Mucosa of gallbladder (tissue), 1 donor: ENCODE measurements around the gene ANKS3. TPM values are rescaled to one million over a fixed set of nuclear protein-coding genes. Genes with fewer than 3 reads are reported as not detected.
A peak's percentile ranks its signal among the peaks of the same experiment; 100 is the strongest.

Experiments
- DNase-seq: peaks from one replicate; pipeline ENCODE4 v3.0.0-alpha.2; 2020; ENCODE audit warnings: low spot score
- total RNA-seq: library from RNA; stranded (reverse); gene quantifications from one replicate; pipeline ENCODE4 v1.2.1, GENCODE V29; 2021
- donor health status: DM: no; HTN: no; CAD: no.

Gene ANKS3
- total RNA-seq, 1 donor from 2014 or later = 27.1 TPM

DNA sequence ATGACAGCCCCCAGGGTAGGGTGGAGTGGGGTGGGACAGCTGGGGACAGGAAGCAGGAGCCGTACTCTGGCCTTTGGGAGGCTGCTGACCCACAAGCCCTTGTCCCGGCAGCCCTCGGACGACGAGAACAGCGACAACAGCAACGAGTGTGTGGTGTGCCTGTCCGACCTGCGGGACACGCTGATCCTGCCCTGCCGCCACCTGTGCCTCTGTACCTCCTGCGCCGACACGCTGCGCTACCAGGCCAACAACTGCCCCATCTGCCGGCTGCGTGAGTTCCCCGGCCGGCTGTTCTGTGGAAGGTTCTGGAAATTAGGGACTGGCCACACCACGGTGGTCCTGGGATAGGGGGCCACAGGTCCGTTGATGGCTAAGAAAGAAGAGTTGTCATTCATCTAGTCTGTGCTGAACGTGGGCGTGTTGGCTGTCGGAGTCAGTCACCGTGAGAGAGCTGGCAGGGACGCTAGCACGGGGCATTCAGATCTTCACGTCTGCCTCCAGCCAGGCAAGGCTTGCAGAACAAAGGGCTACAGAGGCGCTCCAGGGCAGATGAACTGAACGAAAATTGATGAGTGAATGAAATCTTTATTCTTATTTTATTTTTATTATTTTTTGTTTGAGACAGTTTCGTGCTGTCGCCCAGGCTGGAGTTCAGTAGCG lies 60.6 kb downstream of the ANKS3 start:
- DNase-seq = no peak

DNA sequence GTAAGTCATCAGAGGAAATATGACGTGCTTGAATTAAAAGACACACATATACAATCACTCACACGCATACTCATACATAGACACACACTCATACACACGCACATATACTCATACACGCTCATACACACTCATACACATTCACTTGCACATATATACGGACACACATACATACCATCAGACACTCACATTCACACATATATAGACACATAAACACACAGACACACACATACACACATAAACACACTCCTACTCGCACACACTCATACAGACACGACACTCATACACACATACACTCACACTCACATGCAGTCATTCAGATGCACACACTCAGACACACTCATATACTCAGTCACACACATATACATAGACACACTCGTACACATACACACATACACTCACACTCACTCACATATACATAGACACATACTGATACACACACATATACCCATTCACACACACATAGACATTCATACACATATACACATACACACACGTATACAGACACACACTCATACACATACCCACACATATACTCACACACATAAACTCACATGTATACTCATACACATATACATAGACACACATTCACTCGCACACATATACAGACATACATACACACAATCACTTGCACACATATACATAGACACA lies 65.6 kb downstream of the ANKS3 start:
- no peak for DNase-seq

DNA sequence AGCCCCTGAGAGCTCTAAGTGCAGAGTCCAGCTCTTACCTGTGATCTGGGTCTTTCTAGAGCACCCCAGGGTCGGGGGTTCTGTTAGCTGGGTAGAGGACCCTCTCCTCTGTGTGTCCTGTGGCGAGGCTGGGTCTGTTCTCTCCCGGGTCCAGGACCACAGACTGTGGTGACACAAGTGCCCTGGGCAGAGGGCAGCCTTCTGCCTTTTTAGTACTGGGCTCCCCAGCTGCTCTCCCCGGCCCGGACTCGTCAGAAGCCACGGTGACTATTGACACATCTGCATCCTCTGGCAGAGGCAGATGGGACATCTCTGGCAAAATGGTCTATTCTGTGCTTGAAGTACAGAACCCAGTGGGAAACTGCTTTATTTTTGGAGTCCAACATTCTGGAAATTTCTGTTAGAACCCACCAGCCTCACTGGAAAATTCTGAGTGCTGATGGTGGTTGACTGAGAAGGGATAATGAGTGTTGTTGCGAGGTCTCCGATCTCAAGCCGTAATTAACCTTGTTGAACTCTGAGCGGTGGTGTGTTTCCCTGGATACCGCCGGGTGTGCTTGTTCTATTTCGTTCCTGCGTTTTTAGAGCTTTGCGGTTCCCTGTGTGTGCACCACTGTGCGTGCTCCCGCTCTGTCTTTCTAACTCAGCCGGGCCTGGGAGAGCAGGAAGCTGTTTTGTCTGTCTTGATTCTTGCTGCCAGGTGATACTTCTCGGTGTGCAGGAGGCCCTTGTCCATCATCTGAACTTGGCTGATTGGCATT lies 66.7 kb downstream of the ANKS3 start:
- no peak for DNase-seq

DNA sequence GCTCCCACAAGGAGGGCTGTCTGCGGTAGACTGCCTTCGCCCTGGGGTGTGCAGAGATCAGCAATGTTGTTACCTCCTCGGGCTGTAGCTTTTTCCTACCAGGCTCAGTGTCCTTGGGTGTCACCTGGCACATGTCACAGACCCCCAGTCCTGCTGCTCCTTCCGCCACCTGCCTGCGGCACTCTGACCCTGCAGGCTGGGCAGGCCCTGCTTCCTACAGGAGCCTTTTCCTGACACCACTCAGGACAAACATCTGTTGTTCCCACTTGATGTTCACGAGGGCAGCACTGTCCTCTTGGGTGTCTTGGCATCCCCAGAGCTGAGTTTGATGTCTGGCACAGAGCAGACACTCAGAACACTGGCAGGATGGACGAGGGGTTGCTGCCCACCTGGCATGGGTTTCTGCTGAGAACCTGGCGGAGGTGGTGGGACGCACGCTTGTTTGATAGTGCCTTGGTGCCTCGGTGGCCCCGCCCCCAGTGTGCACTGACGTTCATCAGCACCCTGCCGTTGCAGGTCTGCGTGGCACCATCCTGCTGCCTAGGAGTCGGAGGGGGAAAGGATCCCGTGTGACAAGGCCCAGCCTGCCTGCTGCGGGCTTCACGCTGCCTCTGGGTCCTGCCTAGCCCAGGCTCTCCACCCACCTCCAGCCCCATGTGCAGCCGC lies 67.4 kb downstream of the ANKS3 start:
- DNase-seq = no peak

DNA sequence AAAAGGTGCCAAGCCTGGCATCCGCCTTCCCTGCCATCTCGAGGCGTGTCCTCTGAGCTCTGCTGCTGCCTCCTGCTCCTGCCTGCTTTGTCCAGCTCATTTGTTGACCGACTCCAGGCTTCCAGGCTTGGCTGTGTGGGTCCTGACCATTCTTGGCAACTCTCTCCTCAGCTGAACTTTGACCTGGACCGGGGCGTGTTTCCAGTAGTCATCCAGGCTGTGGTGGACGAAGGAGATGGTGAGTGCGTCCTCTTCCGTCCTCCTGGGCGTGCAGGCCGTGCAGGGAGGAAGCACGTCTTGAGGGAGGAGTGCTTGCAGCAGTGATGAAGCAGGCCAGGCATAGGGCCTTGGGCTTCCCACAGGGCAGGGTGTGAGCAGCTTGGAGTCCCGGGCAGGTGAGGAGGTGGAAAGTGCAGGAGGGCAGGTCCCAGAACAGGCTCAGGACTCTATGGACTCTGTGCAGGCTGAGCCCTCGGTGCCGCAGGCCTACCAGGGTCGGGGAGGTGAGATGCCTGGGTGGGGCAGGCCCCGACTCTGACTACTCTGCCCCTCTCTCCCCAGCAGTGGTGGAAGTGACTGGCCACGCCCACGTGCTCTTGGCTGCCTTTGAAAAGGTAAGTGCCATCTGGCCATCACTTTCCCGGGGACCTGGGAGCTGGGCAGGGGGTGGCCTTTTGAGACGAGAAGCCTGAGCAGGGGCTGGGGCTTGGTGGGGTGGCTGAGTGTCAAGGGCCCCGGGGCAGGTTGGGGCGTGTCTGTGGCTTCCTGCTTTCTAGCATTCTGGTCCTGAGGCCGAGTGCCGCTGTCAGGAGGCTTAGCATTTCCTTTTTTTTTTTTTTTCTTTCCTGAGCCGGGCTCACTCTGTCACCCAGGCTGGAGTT lies 69.3 kb downstream of the ANKS3 start:
- peak; percentile 84 for DNase-seq

DNA sequence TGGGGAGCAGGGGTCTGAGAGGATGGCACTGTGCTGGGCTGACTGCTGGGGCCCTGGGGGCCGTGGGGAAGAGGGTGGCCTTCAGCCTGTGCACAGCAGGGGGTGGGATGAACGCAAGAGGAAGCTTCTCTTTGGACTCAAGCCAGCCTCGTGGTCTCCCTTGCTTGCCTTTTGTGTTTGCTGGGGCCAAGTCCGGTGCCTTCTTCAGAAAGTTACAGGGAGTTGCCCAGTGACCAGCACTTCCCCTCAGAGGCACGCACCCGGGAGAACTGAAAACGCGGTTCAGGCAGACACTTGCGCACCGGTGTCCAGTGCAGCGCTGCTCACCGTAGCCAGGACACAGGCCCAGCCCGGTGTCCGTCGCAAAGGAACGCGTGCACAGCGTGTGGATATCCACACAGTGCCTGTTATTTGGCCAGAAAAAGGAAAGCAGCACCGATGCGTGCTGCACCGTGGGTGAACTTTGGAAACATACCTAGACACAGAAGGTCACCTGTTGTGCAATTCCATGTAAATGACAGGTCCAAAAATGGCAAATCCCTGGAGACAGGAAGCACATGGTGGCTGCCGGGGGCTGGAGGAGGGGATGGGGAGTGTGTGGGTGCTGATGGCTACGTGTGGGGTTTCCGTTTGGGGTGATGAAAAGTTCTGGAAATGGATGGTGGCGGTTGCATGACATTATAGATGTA lies 70.2 kb downstream of the ANKS3 start:
- DNase-seq = peak; percentile 76

DNA sequence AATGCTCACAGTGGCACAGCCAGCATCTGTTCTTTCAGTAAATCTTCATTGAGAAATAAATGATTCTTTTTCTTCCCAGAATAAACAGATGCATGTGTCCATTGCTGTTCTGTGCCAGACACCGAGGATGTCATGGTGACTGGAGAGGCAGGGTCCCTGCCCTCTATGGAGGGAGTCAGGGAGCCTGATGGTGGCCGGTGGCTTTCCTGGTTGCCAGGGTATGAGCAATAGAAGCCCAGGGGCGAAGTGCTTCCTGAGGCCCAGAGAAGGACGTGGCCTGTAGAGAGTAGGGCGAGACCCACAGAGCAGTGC lies 70.7 kb downstream of the ANKS3 start:
- DNase-seq = no peak

DNA sequence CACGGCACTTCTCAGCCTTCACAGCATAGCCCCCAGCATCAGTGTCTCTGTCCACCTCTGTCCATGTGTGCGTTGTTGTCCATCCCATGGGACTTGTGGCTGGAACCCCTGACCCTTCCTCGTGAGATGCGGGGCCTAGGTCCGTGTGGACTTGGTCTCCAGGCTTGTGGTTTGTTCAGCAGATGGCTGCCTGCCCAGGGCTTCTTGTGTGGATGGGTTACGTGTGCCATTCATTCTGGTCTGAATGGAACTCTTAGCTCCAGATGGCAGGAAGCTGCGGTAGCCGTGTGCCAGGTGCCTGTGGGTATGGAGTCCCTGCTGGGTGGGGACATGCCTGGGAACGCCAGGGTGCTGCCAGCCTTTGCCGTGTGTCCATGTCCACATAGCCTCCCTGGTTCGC lies 72.4 kb downstream of the ANKS3 start:
- no peak for DNase-seq

DNA sequence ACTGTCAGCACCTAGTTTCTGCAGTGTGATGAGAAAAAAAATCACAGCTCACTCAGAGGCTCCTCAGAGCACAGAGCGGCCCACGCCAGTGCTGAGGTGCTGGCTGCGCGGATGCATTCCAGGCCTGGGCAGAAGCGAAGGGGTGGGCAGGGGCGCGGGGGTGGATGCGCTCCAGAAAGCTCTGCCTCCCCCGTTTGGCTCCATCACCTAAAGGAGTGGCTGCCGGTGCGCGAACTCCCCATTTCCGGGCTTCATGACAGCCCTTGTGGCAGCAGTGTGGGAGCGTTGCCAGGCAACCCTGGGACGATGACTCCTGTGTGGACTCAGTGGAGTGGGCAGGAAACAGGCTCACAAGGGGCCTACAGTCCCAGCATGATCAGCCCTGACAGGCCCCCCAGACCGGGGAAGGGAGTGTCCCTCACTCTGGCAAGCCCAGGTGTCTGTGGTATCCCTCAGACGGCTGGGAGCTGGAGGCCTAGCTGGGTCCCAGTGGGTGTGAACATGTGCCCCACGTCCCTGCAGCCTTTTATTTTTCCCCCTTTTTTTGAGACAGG lies 73.5 kb downstream of the ANKS3 start:
- peak; percentile 72 for DNase-seq

DNA sequence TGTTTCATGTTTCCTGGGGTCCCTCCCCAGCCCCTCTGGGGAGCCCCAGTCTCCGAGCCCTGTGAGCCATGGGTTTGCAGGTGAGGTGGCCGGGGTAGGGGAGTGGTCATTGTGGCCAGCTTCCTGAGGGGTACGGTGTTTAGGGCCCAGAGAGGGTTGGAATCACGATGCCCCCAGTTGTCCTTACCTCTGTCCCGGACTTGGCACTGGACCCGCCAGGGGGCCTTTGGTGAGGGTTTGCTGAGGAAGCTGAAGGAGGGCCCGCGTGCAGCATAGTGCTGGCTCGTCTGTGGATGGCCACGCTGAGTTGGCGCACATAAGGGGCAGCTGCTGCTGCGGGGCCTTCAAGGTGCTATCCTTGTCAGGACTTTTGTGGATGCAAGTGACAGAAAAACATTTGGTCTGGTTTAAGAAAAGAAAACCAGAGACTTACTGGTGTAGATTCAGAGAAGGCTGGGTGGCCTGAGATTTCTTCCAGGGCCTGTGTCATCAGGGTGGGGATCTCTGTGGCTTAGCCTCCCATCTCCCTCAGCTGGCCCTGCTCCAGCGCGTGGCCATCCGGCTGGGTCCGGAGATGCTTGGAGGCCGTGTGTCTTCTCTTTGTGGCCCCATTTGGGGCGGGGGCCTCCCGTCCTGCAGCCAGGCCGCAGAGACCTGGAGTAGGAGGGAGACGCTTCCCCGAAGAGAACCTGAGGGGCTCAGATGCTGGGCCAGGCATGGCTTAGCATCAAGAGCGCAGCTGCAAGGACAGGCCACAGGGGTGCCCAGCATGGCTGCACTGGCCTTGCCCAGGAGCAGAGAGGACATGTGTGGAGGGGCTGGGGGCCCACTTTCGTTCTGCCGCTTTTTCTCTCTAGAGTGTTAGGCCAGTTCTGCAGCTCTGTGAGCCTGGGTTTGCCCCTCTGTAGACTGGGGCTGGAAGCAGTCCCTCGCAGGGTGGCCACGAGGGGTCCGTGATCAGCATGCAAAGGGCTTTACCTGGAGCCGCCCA lies 74.4 kb downstream of the ANKS3 start:
- DNase-seq = no peak

DNA sequence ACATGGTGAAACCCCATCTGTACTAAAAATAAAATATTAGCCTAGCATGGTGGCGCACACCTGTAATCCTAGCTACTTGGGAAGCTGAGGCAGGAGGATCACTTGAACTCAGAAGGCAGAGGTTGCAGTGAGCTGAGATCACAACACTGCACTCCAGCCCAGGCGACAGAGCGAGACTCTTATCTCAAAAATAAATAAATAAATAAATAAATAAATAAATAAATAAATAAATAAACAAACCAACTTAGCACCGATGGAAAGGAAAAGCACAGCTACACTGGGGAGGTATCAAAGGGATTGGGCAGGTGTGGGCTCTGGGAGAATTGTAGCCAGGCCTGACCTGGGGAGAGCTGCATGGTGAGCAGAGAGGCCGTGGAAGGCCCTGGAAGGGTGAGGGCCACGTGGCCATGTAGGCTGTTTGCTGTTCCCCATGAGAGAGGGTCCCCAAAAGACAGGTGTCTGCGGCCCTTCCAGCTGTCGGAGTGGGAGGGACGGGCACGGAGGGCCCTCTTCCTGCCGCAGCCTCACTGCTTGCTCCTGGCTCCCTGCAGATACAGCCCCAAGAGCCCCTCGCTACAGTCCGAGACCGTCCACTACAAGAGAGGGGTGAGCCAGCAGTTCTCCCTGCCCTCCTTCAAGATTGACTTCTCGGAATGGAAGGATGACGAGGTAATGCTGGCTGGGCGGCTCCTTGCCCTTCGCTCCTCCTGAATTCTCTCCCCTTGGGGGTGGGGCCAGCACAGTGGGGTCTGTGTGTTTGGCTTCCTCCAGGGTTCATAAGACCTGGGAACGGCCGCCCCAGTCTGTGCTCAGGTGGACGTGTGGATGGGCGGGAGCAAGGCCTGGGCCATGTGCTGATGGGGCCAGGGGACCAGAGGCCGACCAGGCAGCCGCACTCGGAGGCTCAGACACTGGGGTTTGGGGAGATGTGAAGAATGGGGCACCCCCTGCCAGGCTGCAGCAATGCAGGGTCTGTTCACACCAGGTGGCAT lies 77.1 kb downstream of the ANKS3 start:
- DNase-seq = no peak

DNA sequence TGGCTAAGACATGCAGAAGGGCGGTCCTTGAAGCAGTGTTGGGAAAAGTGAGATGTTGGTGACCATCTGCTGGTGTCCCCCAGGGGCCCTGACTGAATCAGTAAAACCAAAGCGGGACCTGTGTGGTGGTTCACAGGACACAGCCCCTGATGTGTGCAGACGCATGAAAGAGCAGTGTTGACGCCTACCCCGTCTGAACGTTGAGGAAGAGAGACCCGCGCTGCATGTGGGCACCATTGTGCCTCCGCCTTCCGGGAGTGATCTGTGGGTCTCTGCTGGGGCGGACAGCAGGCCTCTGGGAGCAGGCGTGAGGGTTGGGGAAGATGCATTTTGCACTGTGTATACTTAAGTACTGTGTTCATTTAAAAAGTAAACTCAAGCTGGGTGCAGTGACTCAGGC lies 77.8 kb downstream of the ANKS3 start:
- no peak for DNase-seq

DNA sequence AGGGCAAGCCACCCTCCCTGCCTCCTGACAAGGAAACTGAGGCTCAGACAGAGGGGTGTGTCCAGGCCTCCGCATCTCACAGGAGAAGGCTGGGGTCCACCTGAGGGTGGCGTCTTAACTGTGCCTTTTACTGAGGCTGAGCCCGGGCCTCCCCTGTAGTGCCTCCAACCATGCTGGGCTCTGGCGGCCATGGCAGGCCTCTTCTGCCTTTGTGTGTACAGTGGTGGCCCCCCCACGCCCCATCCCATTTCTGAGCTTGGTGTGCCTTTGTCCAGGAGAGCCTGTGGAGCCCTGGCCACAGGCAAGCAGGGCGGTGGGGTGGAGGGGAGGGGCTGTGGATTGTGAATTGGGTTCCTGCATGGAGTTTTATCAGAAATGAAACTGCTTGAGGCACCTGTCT lies 78.3 kb downstream of the ANKS3 start:
- no peak for DNase-seq

DNA sequence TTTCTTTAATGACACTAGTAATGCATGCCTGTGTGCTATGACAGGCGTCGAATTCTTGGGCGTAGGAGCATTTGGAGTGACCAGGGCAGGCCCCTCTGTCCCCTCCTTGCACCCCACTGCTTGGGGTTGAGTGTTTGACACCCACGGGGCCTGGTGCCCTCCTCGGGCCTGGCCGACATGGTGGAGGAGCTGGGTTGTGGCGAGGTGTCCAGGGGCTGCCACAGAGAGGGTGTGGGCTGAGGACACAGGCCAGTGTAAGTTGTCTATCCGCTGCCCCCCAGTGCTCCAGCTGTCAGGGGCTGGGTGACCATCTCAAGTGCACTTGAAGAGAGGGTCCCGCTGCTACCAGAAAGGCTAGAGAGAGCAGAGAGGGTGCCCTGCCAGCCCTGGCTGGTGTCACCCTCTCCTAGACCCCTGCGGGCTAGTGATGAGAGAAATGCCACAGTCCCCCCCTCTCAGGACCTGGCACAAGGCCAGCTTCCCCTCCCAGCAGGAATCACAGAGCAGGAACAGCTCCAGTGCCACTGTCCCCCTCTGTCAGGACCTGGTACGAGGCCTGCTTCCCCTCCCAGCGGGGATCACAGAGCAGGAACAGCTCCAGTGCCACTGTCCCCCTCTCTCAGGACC lies 79.0 kb downstream of the ANKS3 start:
- no peak for DNase-seq

DNA sequence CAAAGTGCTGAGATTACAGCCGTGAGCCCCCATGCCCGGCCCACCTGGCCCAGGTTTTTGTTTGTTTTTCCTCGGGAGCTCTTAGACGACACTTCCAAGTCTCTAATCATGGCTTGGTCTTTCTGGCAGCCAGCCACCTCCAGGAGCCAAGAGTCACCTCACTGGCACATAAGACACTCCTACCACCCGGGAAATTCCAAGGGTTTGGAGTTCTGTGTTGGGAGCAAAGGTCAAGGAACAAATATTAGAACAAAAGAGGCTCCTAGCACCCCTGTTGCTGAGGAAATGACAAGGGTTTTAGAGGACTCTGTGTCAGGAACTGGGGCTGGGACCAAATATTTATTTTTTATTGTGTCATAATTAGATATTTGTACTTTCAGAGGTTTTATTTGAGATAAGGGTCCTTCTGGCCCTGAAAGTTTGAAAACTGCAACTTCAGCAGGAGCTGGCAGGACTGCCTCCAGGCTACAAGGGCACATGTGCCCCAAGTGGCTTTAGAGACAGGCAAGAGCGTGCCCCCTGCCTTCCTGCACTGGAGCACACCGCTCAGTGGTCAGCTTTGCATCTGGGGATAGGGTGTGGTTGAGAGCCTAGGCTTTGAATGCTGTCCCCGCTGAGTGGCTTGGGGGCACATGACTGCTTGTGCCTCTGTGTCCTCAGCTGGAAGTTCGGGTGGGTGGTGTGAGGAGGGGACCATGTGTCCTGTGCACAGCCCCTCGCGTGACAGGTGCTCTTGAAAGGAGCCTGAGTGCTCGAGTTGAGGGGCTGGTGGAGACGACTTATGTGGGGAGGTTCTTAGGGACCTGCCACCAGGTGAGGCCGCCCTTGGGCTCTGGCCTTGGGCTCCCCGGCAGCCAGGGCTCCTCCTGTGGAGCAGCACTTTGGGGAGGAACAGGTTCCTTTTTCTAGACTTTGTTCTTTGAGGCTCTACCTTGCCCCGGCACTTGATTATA lies 79.8 kb downstream of the ANKS3 start:
- DNase-seq = peak; percentile 84

DNA sequence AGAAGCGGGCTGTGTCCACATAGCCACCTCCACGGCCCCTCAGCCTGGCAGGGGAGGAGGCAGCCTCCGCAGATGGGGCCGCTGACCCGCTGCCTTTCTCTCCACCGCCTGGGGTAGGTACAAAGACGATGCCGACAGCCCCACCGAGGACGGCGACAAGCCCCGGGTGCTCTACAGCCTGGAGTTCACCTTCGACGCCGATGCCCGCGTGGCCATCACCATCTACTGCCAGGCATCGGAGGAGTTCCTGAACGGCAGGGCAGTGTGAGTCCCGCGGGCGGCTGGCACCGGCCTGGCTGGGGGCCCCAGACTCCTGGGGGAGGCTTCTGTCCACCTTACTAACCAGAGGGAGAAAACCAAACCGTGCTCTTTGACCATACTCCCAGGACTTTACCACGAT lies 81.5 kb downstream of the ANKS3 start:
- no peak for DNase-seq

DNA sequence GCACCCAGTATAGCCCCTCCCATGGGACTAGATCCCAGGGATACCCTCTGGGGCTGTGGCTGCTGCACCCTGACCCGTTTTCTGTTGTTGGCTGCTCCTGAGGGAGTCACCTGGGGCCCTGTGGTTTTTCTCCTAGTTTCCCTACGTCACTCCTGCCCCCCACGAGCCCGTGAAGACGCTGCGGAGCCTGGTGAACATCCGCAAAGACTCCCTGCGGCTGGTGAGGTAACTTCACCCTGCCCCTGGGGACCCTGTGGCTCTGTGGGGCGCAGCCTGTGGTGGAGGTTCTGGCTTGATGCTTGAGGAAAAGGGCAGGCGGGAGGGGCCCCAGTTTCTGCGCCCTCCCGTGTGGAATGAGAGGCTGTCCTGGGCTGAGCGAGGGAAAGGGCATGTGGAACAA lies 82.2 kb downstream of the ANKS3 start:
- DNase-seq = no peak
